22Rv1 (cell line): ENCODE results near the gene TMEM126B.

ENCODE experiments used
- ZFX ChIP-seq: fragments of 450-650 bp; IDR thresholded peaks from 2 replicates; pipeline ENCODE4 v1.6.1; 2017; ENCODE audit warnings: antibody characterized with exemption, borderline replicate concordance
- TF ChIP-seq, protein P1 (sequence below): fragments of 450-650 bp; IDR thresholded peaks from 2 replicates; pipeline ENCODE4 v1.5.1; 2017; ENCODE audit warnings: mild to moderate bottlenecking

DNA sequence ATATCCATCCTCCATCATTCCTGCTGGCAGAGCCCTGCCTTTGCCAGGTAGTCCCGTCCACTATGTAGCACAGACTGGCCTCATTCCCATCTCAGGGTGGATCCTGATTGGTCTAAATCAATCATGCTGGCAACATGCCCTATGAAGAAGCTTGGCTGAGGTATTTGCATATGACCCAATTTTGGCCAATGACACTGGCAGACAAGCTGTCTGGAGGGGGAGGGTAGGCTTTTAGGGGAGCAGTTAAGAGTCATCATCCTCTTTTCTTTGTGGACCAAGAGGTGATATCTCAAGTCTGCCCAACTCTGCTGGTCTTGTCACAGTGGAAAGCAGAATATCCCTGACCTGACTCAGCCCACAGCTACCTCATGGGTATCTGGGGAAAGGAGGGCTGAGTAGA, 52.5 kb downstream of the TMEM126B start:
- TF ChIP-seq, protein P1, sequence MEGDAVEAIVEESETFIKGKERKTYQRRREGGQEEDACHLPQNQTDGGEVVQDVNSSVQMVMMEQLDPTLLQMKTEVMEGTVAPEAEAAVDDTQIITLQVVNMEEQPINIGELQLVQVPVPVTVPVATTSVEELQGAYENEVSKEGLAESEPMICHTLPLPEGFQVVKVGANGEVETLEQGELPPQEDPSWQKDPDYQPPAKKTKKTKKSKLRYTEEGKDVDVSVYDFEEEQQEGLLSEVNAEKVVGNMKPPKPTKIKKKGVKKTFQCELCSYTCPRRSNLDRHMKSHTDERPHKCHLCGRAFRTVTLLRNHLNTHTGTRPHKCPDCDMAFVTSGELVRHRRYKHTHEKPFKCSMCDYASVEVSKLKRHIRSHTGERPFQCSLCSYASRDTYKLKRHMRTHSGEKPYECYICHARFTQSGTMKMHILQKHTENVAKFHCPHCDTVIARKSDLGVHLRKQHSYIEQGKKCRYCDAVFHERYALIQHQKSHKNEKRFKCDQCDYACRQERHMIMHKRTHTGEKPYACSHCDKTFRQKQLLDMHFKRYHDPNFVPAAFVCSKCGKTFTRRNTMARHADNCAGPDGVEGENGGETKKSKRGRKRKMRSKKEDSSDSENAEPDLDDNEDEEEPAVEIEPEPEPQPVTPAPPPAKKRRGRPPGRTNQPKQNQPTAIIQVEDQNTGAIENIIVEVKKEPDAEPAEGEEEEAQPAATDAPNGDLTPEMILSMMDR: no peak
- TF ChIP-seq ZFX: no peak
